Smooth muscle cell of the brain vasculature (primary cell): Measurements from ENCODE around the gene RNF157.
A peak's percentile ranks its signal among the peaks of the same experiment; 100 is the strongest.

Experiments used
- DNase-seq: peaks from one replicate; pipeline ENCODE4 v3.0.0-alpha.2; 2012; ENCODE audit warnings: low read depth, low spot score

Gene RNF157

GRCh38 chr17:76240461-76241203 lies at the start of gene RNF157:
TSS of gene RNF157 (minus strand) at chr17:76240493. CDS start at chr17:76240240, 253 bp downstream.
- DNase-seq: no peak

DNA sequence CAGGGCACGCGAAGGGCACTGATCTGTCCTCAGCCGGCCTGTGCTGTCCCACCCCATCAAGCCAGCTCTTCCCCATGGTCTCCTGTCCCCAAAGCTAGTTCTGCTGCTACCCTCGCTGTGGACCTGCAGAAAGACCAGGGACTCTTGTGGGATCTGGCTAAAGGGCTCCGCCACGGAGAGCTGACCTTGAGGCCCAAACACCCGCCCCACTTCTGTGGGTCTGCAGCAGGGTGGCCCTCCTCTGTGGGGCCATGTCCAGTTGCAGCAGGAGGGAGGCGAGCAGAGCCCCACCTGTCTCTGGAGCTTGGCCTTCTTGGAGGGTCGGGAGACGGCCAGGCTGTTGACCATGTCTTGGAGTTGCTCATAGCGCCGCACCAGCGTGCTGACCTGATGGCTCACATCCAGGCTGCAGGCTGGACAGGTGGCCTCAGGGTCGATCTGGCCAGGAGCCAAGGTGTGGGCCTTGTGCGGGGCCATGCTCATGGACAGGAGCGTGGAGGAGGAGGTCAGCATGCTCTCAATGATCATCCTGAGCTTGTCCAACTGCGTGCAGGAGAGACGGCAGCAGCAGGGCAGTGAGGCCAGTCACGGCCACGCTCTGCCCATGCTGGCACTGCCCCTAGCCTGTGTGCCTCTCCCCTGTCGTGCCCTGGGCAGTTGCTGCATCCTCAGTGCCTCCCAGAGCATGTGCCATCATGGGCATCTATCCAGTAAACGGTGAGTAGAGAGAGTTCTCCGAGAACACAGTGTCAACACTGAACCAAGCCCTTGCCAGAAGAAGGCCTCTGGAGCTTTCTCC lies 41.5 kb upstream of the RNF157 start:
- DNase-seq: no peak

DNA sequence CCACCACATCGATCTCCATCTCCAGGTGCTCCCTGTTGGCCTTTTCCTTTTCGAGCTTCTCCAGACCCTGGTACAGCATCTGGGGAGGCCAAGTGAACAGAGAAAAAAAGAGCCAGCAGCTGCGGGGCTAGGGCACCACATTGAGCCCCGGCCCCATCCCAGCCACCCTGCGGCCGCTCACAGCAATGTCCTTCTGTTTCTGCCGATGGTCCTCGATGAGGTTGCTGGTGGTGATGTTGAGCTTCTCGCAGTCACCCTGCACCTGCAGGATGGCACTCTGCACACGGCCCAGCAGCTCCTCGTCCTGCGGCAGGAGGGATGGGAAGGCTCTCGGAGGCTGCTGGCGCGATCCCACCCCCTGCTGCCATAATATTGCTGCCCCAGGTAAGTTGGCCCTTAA lies 40.4 kb upstream of the RNF157 start:
- no peak for DNase-seq

GRCh38 chr17:76279742-76280287 lies 39.5 kb upstream of the RNF157 start:
- no peak for DNase-seq

GRCh38 chr17:76278952-76279741 lies 38.9 kb upstream of the RNF157 start:
- DNase-seq: peak; percentile 46

DNA sequence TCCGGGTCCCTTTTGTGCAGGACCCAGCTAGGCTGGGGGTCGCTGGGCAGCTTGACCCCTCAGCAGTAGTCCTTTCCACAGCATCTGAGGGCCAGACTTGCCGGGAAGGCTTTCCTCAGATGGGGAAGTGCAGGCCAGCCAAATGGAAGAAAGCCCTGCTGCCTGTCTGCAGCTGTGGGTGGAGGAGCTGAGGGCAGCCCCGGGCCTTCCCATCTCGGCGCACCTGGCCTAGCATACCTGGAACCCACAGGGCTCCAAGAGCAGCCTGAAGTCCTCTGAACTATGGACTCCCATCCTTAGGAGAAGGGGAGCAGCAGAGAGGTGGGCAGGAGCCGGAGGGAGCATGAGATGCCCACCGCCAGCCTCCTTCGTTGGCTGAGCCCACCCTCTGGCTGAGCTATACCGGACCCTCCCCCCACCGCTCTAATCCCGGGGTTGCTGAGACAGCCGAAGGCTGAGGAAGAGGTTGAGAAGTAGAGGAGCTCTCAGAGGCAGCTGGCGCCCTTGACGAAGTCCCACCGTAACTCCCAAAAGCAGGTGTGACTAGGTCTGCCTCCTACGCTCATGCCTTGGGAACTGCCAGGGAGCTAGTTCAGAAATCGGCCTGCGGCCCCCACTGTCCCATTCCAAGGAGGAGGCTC lies 38.1 kb upstream of the RNF157 start:
- no peak for DNase-seq

GRCh38 chr17:76277300-76278267 lies 37.3 kb upstream of the RNF157 start:
- DNase-seq: no peak

DNA sequence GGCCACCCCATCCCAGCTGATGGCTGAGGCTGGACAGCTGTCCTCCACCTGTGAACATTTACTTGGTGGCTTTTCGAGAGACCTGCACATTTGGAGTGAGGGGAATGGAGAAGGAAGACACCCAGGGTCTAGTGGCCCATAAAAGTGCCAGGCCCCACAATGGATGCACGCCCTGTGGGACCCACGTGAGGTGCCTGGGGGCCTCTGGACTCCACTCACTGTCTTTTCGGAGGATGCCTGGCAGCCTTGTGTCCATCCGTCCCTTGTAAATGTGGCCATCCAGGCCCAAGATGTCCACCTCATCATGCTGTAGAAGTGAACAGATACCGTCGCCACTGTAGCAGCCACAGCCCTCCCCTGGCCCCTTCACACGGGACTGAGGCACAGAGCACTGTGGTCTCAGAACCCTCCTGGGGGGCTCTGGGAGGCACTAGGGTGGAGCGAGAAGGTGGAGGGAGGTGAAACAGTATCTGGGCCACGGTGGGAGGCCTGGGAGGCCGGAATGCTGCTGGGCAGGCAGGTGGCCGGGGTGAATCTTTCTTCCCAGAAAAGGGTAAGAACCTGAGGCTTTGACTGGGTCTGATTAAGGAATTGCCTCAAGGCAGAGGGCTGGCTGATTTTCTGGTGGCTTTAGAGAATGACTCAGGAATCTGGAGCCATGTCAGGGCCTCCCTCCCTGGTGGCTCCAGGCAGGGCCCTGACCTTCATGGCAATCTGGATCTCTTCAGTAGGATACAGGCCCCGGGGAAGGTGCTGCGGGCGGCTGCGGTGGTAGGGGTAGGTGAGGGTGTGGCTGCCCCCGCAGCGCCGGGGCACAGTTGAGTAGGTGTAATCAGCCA lies 36.4 kb upstream of the RNF157 start:
- no peak for DNase-seq

- DNase-seq: no peak
Measured at GRCh38 chr17:76276069-76276431, 35.8 kb upstream of the RNF157 start.

- no peak for DNase-seq
Measured at GRCh38 chr17:76275382-76276068, 35.2 kb upstream of the RNF157 start.

DNA sequence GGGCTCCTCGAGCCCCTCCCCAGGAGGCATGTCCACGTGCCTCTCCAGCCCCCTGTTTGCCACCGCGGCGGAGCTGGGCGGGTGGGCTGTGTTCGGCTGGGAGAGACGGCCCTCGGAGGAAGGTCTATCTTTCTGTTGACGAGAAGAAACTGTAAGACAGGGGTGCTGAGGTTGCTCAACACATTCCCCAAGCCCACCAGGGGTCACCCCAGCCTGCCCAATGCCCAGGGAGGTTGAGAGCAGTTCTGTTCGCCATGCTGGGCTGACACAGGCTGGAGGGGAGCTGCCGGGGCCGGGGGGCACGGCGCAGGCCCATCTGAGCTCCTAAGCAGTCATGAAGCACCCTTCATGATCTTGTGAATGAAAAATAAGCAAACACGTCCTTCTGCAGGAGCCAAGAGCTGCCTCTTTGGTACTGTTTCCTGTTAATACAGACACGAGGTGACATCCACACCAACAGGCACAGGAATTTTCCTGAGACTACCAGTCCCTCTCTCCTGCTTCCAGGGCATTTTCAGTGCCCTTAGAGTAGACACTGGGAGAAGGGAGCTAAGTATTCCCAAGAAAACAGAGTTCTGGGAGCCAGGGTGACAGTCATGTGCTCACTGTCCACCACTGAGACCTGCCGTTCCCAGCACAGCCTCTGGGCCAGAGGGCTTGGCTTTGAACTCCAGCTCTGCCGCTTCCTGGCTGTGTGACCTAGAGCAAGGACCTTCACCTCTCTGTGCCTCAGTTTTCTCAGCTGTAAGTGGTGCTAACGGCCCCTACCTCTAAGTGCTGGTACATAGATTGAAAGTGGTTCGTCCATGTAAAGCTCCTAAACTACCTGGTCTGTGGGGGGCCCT lies 34.0 kb upstream of the RNF157 start:
- DNase-seq: no peak

GRCh38 chr17:76273445-76274111 lies 33.3 kb upstream of the RNF157 start:
- no peak for DNase-seq

- DNase-seq: no peak
Measured at GRCh38 chr17:76272541-76273444, 32.5 kb upstream of the RNF157 start.

GRCh38 chr17:76271669-76272540 lies 31.6 kb upstream of the RNF157 start:
- DNase-seq: no peak
